Measurements from ENCODE around the gene PRUNE2.

The PRUNE2 gene

GRCh38 chr9:76655971-76656370 is 249.9 kb downstream of the PRUNE2 start:
- no peak for DNase-seq (ENCODE audit: low spot score)

- no peak for DNase-seq (ENCODE audit: low spot score)
Measured at GRCh38 chr9:76655121-76655541, 250.8 kb downstream of the PRUNE2 start.

DNA sequence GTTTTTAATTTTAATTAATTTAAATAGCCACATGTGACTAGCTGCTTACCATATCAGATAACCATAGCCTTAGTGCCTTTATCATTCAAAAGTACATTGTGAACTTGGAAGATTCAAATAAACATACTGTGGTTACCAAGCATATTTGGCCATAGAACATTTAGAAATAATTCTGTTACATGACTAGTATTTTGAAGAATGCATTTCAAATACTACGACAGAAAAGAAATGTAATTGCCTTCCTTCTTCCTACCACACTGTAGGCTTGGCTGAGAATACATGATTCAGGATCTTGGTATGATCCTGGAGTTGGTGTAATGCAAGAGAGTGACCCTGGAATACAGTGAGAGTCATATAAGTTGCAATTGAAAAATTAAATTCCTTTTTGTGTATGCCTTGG is 251.3 kb downstream of the PRUNE2 start:
- DNase-seq (ENCODE audit: low spot score) = no peak

- no peak for DNase-seq (ENCODE audit: low spot score)
Measured at GRCh38 chr9:76654051-76654461, 251.9 kb downstream of the PRUNE2 start.

- DNase-seq (ENCODE audit: low spot score) = no peak
Measured at GRCh38 chr9:76652894-76653293, 253.0 kb downstream of the PRUNE2 start.

DNA sequence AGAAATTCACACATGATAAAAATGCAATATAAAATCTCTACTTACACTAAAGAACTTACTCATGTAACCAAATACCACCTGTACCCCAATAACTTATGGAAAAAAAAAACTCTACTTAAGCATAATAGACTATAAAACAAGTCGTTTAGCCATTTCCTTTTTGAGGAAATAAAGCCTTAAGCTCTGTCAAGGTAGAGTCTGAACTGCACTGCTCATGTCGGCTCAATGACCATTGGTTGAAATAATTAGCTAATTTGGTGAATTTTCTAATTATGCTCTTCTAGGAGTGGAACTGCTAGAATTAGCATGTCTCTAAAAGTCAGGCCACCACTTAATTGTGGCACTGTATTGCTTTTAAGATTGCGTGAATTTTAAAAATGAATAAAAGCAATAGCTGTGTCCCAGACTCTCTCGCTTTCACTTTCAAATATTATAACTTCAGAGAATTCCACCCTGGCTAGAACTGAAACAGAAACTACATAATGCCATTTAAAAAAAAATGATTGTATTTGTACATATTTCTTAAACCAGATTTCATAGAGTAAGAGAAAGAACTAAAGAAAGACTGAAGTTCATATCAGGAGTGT is 254.7 kb downstream of the PRUNE2 start:
- DNase-seq (ENCODE audit: low spot score) = no peak

- no peak for DNase-seq (ENCODE audit: low spot score)
Measured at GRCh38 chr9:76650692-76651091, 255.2 kb downstream of the PRUNE2 start.

- no peak for DNase-seq (ENCODE audit: low spot score)
Measured at GRCh38 chr9:76649894-76650293, 256.0 kb downstream of the PRUNE2 start.

- DNase-seq (ENCODE audit: low spot score) = no peak
Measured at GRCh38 chr9:76646249-76646648, 259.7 kb downstream of the PRUNE2 start.

DNA sequence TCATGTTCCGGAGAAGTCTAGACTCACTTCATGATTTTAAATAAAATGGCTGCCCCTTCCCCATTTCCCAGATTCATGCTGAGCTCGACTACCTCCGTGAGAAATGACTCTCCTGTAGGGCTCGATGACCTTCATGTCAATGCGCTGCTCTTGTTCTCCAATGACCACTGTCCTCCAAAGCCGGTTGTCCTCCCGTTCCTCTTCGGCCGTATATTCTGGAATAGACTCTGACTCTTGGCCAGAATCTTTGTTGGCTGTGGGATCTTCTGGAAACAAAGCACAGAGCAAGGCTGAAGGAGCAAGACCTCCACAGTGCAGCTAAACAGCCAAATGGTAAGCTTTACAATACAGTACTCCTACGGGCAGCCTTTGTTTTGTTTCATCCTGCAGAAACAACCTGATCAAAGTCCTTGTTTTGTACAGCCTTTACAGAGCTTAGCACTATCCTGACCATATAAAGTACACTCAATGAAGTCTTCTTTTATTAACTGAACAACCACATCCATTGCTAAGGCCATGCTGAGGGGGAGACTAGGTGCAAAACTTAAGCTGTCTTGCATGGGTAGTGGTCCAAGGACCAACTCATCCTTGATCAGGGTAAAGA is 261.2 kb downstream of the PRUNE2 start:
- no peak for DNase-seq (ENCODE audit: low spot score)

DNA sequence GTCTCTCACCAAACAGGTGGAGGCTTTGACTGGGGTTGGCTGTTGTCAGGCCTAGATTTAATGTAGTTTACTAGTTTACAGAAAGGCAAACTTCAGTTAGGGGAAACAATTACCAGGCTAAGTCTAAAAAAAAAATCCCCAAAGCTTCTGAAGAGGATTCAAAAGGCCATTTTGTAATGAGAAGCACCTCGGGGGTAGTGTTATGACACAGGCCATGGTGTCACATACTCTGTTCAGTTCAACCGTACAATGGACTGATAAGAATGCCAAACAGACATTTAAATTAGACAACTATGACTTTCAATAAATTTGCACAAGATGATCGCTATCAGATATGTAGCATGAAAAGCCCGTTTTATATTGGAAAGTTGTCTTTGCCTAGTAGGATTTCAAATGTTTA is 261.7 kb downstream of the PRUNE2 start:
- no peak for DNase-seq (ENCODE audit: low spot score)

DNA sequence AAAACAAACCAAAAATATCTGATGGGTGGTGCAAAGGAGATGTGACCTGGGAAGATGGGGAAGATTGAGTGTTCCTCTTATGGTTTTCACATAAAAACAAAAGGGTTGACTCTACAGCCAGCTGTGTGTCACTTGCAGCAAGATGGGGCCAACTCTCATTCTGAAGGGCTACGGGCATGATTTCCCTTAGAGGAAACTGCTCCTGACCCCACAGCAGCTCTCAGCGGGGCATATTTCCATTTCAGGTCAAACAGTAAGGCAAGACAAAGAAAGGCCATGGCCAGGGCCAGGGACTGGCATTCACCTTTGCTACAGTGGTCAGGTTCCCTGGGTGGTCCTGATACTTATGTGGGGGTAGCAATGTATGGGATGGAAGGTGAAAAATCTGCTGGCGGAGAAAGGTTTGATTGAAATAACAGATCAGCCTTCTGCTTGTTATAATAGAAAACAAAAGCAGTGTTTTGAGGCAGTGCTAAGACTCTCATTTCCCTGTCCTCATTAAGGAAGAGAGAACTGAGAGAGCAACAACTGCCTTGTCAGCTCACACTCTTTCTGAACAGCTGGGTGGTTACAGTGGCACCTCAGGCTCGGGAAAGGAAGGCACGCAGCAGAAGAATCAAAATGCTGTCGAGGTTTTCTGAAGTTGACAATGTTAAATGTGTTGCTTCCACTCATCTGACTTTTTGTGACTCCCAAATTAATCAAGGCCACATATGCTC is 262.4 kb downstream of the PRUNE2 start:
- DNase-seq (ENCODE audit: low spot score) = no peak

GRCh38 chr9:76642701-76643209 is 263.2 kb downstream of the PRUNE2 start:
- no peak for DNase-seq (ENCODE audit: low spot score)

DNA sequence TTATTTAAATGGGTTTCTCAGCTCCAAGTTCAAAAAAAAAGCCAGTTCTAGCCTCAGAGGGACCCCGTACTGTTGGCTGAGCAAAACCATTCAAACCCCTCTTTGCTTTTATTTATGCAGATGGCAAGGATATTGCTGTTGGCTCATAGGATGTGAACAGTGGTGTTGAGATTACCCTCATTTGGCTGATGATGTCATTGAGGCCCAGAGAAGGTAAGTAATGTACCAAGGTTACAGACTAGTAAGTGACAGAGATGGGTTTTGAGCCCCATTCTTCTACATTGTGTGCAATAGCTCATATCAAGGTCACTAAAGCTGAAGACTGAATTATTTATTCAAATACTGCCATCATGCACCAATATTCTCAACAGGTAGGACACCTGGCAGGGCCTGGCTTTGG is 263.8 kb downstream of the PRUNE2 start:
- DNase-seq (ENCODE audit: low spot score) = no peak

DNA sequence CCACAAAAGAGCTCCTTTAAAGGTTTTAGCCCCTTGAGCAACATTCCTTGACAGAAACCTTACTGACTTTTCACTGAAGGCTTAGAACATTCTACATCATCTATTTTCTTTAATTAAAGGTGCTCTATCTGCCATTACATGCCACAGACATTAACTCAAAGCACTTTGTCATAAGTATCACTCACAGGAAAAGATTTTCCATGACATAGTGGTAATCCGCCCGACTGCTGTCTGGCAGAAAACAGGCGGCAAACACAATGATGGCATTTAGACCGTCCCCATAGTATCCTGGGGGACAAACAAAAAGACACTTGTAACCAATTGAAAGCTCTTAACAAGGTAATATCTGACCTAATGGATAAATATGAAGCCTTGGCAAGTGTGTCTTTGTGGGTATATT is 267.9 kb downstream of the PRUNE2 start:
- peak; percentile 69 for DNase-seq (ENCODE audit: low spot score)

DNA sequence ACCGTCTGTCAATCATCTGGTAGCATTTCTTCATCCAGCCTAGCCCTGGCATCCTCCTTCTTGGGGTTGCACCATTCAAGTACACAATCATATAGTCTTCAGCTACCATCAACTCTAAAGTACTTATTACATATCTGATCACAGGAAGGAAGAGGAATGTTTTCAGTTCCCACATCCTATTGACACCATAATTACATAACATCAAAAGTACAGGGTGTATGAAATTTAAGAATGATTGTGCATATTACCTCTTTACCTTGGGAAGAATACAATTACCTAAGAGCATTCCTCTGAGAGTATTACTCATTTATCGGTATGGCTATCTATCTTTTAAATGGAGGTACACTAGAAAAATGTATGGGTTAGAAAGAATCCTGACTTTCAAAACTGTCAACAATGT is 268.5 kb downstream of the PRUNE2 start:
- DNase-seq (ENCODE audit: low spot score) = no peak

GRCh38 chr9:76634356-76635054 is 271.4 kb downstream of the PRUNE2 start:
- no peak for DNase-seq (ENCODE audit: low spot score)

- DNase-seq (ENCODE audit: low spot score) = no peak
Measured at GRCh38 chr9:76630916-76631315, 275.0 kb downstream of the PRUNE2 start.

- no peak for DNase-seq (ENCODE audit: low spot score)
Measured at GRCh38 chr9:76629205-76629990, 276.5 kb downstream of the PRUNE2 start.

- no peak for DNase-seq (ENCODE audit: low spot score)
Measured at GRCh38 chr9:76628155-76628554, 277.8 kb downstream of the PRUNE2 start.

DNA sequence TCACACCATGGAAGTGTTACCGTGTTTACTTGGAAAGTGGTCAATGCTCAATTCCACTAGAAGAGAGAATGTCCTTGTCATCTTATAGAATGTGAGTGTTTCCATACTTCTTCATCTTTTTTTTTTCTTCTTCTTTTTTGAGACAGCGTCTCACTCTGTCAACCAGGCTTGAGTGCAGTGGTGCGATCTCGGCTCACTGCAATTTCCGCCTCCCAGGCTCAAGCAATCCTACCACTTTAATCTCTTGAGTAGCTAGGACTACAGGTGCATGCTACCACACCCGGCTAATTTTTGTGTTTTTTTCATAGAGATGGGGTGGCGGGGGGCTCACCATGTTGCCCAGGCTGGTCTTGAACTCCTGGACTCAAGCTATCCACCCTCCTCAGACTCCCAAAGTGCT is 278.9 kb downstream of the PRUNE2 start:
- DNase-seq (ENCODE audit: low spot score) = no peak

DNA sequence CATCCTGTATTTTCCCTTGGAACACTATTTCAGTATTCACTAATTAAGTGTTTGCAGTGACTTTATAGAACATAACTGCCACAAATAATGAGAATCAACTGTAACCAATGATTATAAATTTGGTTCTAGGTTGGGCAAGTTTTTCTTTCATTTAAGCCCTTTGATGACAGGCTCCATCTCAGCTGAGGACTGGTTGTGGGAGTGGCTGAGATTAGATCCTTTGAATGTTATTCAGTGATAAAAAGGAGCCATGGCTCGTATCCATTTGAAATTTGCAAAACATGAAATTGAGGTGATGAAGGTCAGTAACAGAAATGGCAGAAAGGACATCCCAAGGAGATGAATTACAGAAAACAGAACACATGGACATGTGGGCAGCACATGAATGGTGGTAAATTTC is 279.8 kb downstream of the PRUNE2 start:
- DNase-seq (ENCODE audit: low spot score) = no peak
